Body of pancreas (tissue), 4 donors: ENCODE data around the gene HNRNPA3.

ENCODE experiments used
- CTCF ChIP-seq, 7 experiments: fragments of 450-650 bp in 4 of 7; fragments of 200-600 bp in 3 of 7; sonication (generic) in 3 of 7; IDR thresholded peaks; one replicate each; pipeline ENCODE4 v1.5.1; 2016 to 2019; ENCODE audit warnings: antibody characterized with exemption in 7 of 7
- POLR2A ChIP-seq, 3 donors: fragments of 450-650 bp; IDR thresholded peaks; one replicate each; pipeline ENCODE4 v1.6.1; 2016; ENCODE audit warnings: antibody characterized with exemption in 3 of 3, mild to moderate bottlenecking in 2 of 3

GRCh38 chr2:177234267-177234666 is 21.7 kb downstream of the HNRNPA3 start:
- no peak for TF ChIP-seq POLR2A (IDR thresholded peaks at IDR 0.05)
- no peak for TF ChIP-seq CTCF (IDR thresholded peaks at IDR 0.05)
